HG03521 (cell line): ENCODE results near the gene HOXA11.

Source experiments
- ATAC-seq: cut with Tn5 transposase; IDR thresholded peaks from one replicate; pipeline ENCODE4 v1.9.1; 2021; ENCODE audit warnings: mild to moderate bottlenecking, moderate library complexity; ENCODE audit not compliant: unreplicated experiment

Gene HOXA11

DNA sequence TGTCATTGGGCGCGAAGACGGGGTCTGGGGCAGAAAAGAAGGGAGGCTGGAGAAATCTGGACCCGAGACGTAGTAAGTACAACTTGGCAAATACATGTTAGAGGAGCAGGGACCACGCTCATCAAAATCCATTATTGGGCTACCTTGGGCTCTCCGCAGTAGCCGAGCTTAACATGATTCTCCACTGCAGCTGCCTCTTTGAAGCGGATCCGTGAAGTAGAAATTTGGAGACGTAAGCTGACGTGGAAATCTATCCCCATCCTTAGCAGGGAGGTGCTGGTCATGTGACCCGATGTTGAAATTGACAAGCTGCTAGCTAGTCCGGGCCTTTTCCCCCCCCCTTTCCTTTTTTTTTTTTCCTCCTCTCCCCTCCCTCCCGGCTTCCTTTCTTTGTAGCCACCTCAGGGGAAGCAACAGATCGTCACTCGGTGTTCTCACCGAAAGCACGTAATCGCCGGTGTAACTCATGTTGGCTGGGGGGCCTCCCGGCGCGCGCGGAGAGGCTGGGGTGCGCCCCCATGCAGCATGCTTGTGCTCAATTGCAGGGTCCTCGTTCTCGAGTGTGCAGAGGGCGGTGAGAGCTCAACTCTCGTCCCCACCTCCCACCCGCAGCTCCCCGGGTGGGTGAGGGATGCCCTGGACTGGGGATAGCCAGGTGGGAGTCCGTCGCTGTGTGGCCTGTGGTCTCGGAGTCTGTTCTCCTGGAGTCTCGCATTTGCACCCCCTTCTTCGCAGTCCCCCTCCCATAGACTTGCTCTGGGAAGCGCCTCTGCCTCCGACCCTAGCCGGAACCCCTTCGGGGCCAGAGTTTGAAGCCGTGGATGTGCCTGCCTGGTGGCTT, at the start of gene HOXA11:
Gene HOXA11, minus strand, starts transcription at position 220 of the 841 bp plus-strand sequence. Its CDS starts 88 bp downstream, at position 132.
- no peak for ATAC-seq

GRCh38 chr7:27229448-27229847, 44.4 kb upstream of the HOXA11 start:
- no peak for ATAC-seq

GRCh38 chr7:27224983-27225934, 40.2 kb upstream of the HOXA11 start:
- no peak for ATAC-seq

GRCh38 chr7:27223941-27224575, 39.0 kb upstream of the HOXA11 start:
- no peak for ATAC-seq

DNA sequence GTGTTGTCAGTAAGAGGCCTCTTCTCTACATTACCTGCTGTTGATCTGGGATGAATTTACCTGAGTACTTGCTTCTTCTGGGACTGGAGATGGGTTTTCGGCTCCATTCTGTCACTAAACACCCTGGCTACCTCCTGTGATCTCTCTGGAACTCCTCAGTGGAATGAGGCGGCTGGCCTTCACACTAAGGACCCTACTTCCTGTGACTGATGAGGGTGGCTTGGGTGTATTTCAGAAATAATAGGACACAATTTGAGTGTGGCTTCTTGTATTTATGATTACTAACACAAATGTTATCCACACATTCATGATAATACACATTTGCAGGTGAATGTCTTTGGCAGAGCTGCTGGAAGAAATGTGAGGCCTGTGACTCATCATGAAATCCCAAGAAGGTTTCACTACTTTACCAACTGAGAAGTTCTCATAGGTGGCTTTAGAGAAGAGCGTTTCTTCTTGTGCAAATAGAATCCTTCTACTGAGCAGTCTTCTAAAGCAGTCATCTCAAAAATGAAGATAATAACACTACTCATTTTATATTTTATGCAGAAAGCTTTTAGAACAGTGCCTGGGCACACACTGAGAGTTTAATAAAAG, 36.3 kb upstream of the HOXA11 start:
- ATAC-seq: no peak

GRCh38 chr7:27220440-27220955, 35.5 kb upstream of the HOXA11 start:
- ATAC-seq: no peak

- no peak for ATAC-seq
Observed at GRCh38 chr7:27219821-27220220, 34.8 kb upstream of the HOXA11 start.

DNA sequence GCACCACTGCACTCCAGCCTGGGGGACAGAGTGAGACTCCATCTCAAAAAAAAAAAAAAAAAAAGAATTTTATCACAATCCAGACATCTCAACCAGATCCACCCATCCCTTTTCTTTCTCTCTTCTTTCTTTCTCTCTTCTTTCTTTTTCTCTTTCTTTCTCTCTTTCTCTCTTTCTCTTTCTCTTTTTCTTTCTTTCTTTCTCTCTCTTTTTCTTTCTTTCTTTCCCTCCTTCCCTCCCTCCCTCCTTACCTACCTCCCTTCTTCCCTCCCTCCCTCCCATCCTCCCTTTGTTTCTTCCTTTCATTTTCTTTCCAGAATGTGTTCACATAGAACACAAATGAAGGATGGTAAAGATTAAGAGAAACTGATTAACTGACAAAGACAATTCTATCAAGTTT, 32.9 kb upstream of the HOXA11 start:
- ATAC-seq: no peak

DNA sequence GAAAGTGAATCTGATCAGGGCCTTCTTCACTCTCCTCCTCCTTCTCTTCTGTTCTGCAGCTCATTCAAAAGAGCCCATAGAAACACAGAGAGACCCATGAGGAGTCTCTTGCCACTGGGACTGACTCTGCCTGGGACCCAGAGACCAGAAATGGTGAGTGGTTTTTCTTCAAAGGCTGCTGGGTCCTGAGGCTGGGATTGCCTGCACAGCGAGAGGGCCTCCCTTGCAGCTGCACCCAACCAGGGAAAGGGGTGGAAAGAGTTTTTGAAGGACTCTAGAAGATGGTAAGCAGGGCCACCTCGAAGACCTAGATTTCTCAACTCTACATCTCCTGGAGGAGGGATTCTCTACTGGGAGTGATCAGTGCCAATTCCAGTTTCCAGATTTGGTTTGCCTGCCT, 30.3 kb upstream of the HOXA11 start:
- ATAC-seq: no peak

DNA sequence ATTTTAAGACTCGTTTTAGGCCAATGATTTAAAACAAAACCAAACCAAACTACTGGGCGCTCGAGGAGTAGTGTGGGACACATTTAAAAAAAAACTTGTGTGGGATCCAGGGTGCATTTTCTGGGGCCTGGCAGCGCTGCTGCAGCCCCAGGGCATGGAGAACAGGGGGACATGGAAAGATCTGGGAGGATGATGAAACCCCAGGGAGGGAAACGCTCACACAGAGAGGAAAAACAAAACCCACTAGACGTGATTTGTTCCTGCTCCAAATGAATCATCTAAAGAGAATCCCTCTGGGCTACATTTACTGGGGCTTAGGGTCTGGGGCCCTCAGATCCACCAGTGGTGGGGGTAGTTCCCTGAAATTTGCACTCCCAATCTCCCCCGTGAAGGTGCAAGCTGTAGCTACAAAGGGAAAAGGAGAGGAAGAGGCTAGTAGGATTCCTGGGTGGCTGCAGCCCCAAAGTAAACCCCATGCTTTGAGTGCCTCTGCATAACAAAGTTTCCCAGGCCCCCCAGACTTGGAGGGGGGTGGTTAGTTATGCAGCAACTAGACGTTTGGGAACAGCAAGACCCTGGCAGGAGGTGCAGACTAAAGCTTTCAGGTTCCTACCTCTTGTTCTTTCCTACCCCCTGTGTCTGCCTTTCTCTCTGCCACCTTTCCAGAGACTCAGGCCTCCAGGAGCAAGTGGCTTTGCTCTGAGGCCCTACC, 29.4 kb upstream of the HOXA11 start:
- no peak for ATAC-seq

- no peak for ATAC-seq
Observed at GRCh38 chr7:27213433-27214238, 28.6 kb upstream of the HOXA11 start.

DNA sequence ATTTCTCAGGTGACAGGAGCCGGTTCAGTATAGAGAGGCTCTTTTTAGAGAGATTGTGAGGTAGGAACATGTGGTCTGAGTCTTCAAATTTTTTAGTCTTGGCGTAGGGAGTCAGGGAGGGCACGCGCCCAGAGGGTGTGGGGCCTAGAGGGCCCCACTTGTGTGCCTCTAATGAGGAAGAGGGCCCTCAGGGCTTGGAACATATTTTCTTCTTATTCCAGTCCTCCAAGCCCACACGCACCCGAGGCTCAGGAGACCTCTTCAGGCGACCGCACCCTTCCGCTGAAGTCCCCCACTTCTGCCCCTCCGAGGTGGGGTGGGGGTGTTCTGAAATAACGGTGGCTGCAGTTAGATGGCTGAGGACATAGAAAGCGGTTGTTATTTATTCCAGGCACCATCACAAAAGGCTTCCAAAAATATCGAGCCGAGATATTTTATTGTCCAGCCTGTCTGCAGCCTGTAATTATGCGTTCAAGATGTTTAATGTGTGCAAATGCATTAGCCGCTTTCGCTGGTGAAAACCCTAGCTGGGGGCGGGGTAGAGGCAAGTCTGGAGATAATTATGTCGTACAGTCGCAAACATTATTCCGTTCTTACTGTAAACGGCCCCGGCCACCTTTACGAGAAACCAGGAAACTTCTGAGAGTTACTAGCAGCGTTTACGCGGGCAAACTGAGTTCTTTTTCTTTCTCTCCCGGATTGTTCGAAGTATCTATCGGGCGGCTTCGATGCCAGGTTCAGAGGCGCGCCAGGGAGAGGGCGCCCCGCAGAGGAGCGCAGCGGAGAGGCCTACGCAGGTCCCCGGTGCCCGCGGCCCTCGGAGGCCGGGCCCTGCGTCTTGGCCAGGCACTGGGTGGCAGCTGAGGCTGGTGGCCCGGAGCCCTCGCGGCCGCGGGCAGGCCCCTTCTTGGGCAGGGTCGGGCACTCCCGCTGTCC, 27.7 kb upstream of the HOXA11 start:
- ATAC-seq: no peak

- ATAC-seq: no peak
Observed at GRCh38 chr7:27211764-27212204, 26.8 kb upstream of the HOXA11 start.

- ATAC-seq: no peak
Observed at GRCh38 chr7:27211084-27211446, 26.0 kb upstream of the HOXA11 start.

GRCh38 chr7:27210441-27211083, 25.5 kb upstream of the HOXA11 start:
- ATAC-seq: peak; percentile 56

DNA sequence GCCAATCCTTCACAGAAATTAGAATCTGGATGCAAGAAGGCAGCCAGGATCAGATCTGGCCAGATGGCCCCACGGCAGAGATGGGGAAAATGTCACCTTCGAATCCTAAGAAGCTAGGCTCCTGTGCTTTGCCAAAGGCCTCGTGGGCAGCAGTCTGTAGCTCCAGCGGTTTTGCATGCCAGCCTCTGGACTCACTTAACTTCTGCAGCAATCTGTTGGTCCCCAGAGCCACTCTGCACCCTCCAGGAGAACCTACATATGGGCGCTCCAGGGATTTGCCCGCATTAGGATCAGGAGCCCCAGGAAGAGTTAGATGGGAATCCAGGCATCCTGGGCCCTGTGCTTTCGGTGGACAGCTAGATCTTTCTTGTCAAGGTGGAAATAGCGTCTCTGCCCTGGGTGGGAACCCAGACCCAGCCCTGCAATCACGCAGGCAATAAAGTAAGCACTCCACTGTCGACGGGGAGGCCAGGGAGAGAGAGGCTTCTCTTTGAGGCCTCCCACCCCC, 25.0 kb upstream of the HOXA11 start:
- no peak for ATAC-seq

- ATAC-seq: no peak
Observed at GRCh38 chr7:27208998-27209397, 24.0 kb upstream of the HOXA11 start.
